Measurements from ENCODE around the gene SMPD3. TPM values are rescaled to one million over a fixed set of nuclear protein-coding genes. Genes with fewer than 3 reads are reported as not detected.

Gene SMPD3
- total RNA-seq, 1 experiment from 2014 or later = 0.89 TPM

GRCh38 chr16:68377221-68377620 lies 71.1 kb downstream of the SMPD3 start:
- BruUV-seq (replicated peaks) = no TSS peak
- POLR2A ChIA-PET = no interaction called here
- peaks cover 0 to 1% of the 10 kb centered on the region in 2 experiments; a peak in 1 of 4 replicates for H3K4me1 ChIP-seq (ENCODE audit: control insufficient read depth in 1 of 2, insufficient read depth in 2 of 2, low read length in 2 of 2)
- H3K4me3 ChIP-seq (replicated peaks in 1 of 2; ENCODE audit: low read depth in 1 of 2, low read length in 2 of 2) = no peak overlapping the region
- DNase-seq (ENCODE audit: low read depth, low spot score) (no peak), ATAC-seq (no peak)
- TF ChIP-seq CBX3 (IDR thresholded peaks at IDR 0.05; ENCODE audit: low read depth) (no peak), EZH2 (IDR thresholded peaks at IDR 0.05) (no peak), ATF3 (IDR thresholded peaks at IDR 0.05) (no peak), ZBTB33 (IDR thresholded peaks at IDR 0.05; ENCODE audit: extremely low read depth, insufficient replicate concordance, low read length) (no peak), SP1 (IDR thresholded peaks at IDR 0.05; ENCODE audit: low read depth) (no peak), SRF (IDR thresholded peaks at IDR 0.05; ENCODE audit: low read depth) (no peak), EZH2phosphoT487 (IDR thresholded peaks at IDR 0.05; ENCODE audit: borderline replicate concordance) (no peak), REST (IDR thresholded peaks at IDR 0.05; ENCODE audit: low read depth) (no peak), ZNF274 (IDR thresholded peaks at IDR 0.05; ENCODE audit: low read depth, low read length) (no peak), ELF1 (IDR thresholded peaks at IDR 0.05; ENCODE audit: borderline replicate concordance, low read depth) (no peak), YY1 (IDR thresholded peaks at IDR 0.05; ENCODE audit: extremely low read depth, insufficient replicate concordance, low read depth, low read length) (no peak), ZFX (IDR thresholded peaks at IDR 0.05) (no peak), TCF7L2 (IDR thresholded peaks at IDR 0.05; ENCODE audit: borderline replicate concordance, extremely low read depth, insufficient read depth, insufficient read length) (no peak), EGR1 (IDR thresholded peaks at IDR 0.05; ENCODE audit: low read depth) (no peak), JUND (IDR thresholded peaks at IDR 0.05) (no peak), CEBPB (IDR thresholded peaks at IDR 0.05; ENCODE audit: low read depth) (no peak), FOSL1 (IDR thresholded peaks at IDR 0.05; ENCODE audit: low read depth) (no peak), POLR2AphosphoS5 (IDR thresholded peaks at IDR 0.05; ENCODE audit: low read depth, low read length) (no peak)
- no peak overlapping the region for H3K27ac ChIP-seq (ENCODE audit: low read depth, low read length)
- CTCF ChIA-PET = no interaction called here
- no peaks in the 10 kb centered on the region for H3K36me3 ChIP-seq (ENCODE audit: control insufficient read depth in 1 of 2, insufficient read depth in 2 of 2, low read length in 2 of 2)
- intact Hi-C loops (cut with micrococcal nuclease) = no loop called here
- H4K20me1 ChIP-seq (ENCODE audit: insufficient read depth) = no peaks in the 10 kb centered on the region
- H3K27me3 ChIP-seq (ENCODE audit: insufficient read depth, low read length) = no peaks in the 10 kb centered on the region
- no peak overlapping the region for H2AFZ ChIP-seq (ENCODE audit: low read depth, low read length, poor library complexity, severe bottlenecking)
- H3K9me2 ChIP-seq (ENCODE audit: insufficient read depth) = no peaks in the 10 kb centered on the region
- no peaks in the 10 kb centered on the region for H3K9me3 ChIP-seq (ENCODE audit: control insufficient read depth in 1 of 2, insufficient read depth in 1 of 2, low read depth in 1 of 2, low read length in 2 of 2)
- no peak overlapping the region for H3K9ac ChIP-seq (ENCODE audit: low read length)
- no peak overlapping the region for H3K4me2 ChIP-seq (ENCODE audit: low read length)
- no peaks in the 10 kb centered on the region for H3K79me2 ChIP-seq (ENCODE audit: insufficient read depth, low read length)
- RAD21 ChIA-PET (ENCODE audit: low non-redundant PET in 1 of 2, low total read pairs in 2 of 2, uncharacterized antibody in 2 of 2, unreplicated experiment in 2 of 2) = no interaction called here

Measured in HCT116 (cell line).